Measurements from ENCODE around the gene RPS15A. TPM values are rescaled to one million over a fixed set of nuclear protein-coding genes. Genes with fewer than 3 reads are reported as not detected.

The RPS15A gene
- total and polyA plus RNA-seq, 8 donors = 1,015 to 3,133 (median 2,861) TPM

GRCh38 chr16:18827890-18828289 lies 37.8 kb upstream of the RPS15A start:
- no peak for TF ChIP-seq CTCF (IDR thresholded peaks at IDR 0.05)
- intact Hi-C loops (cut with DNase I) = no loop called here
- Histone ChIP-seq H3K4me3 (no peak overlapping the region), H3K27me3 (no peaks in the 10 kb centered on the region), H3K27ac (no peak overlapping the region), H3K4me1 (no peaks in the 10 kb centered on the region), H3K9me3 (no peaks in the 10 kb centered on the region), H3K36me3 (peaks cover 3 to 60% of the 10 kb centered on the region in 2 donors)
- ATAC-seq (no peak), DNase-seq (no peak)

- Histone ChIP-seq H3K9me3 (no peaks in the 10 kb centered on the region), H3K36me3 (peaks cover 5 to 87% of the 10 kb centered on the region in 2 donors), H3K4me3 (no peak overlapping the region), H3K4me1 (no peaks in the 10 kb centered on the region), H3K27me3 (no peaks in the 10 kb centered on the region), H3K27ac (no peak overlapping the region)
- no peak for ATAC-seq
- DNase-seq = no peak
- no peak for TF ChIP-seq CTCF (IDR thresholded peaks at IDR 0.05)
- intact Hi-C loops (cut with DNase I) = no loop called here
These were observed 26.2 kb upstream of the RPS15A start for GRCh38 chr16:18816286-18816685.

- Histone ChIP-seq H3K4me3 (no peak overlapping the region), H3K36me3 (peaks cover 10 to 95% of the 10 kb centered on the region in 2 donors), H3K9me3 (no peaks in the 10 kb centered on the region), H3K27ac (no peak overlapping the region), H3K4me1 (no peaks in the 10 kb centered on the region), H3K27me3 (no peaks in the 10 kb centered on the region)
- DNase-seq (no peak), ATAC-seq (no peak)
- no peak for TF ChIP-seq CTCF (IDR thresholded peaks at IDR 0.05)
- intact Hi-C loops (cut with DNase I) = no loop called here
These were observed 21.8 kb upstream of the RPS15A start for GRCh38 chr16:18811925-18812324.

GRCh38 chr16:18809165-18809564 lies 19.0 kb upstream of the RPS15A start:
- DNase-seq (no peak), ATAC-seq (no peak)
- Histone ChIP-seq H3K27me3 (no peaks in the 10 kb centered on the region), H3K4me1 (peaks cover 0 to 11% of the 10 kb centered on the region in 2 donors), H3K9me3 (no peaks in the 10 kb centered on the region), H3K36me3 (peaks cover 10 to 70% of the 10 kb centered on the region in 2 donors), H3K27ac (no peak overlapping the region), H3K4me3 (no peak overlapping the region)
- no peak for TF ChIP-seq CTCF (IDR thresholded peaks at IDR 0.05)
- intact Hi-C loops (cut with DNase I) = no loop called here

GRCh38 chr16:18805257-18805773 lies 15.2 kb upstream of the RPS15A start:
- no peak for ATAC-seq
- no peak for TF ChIP-seq CTCF (IDR thresholded peaks at IDR 0.05)
- Histone ChIP-seq H3K4me1 (peaks cover 0 to 38% of the 10 kb centered on the region in 2 donors), H3K27ac (peak overlapping the region in 1 of 2 donors; percentile 81), H3K4me3 (no peak overlapping the region), H3K27me3 (no peaks in the 10 kb centered on the region), H3K9me3 (no peaks in the 10 kb centered on the region), H3K36me3 (peaks cover 10 to 37% of the 10 kb centered on the region in 2 donors)
- DNase-seq = no peak
- intact Hi-C loops (cut with DNase I) = no loop called here
